OCI-LY3 (cell line): ENCODE results near the gene PRR14L.

Experiments used
- CTCF ChIP-seq: fragments of 200-600, 300-600 bp; sonication (generic); IDR thresholded peaks from 2 replicates; pipeline ENCODE4 v1.5.1; 2014; ENCODE audit warnings: antibody characterized with exemption, low read length, low read depth
- EZH2phosphoT487 ChIP-seq: fragments of 200-600 bp; shearing (Covaris generic); IDR thresholded peaks from 2 replicates; pipeline ENCODE4 v1.6.1; 2018; ENCODE audit warnings: antibody characterized with exemption, mixed run types, low read depth

DNA sequence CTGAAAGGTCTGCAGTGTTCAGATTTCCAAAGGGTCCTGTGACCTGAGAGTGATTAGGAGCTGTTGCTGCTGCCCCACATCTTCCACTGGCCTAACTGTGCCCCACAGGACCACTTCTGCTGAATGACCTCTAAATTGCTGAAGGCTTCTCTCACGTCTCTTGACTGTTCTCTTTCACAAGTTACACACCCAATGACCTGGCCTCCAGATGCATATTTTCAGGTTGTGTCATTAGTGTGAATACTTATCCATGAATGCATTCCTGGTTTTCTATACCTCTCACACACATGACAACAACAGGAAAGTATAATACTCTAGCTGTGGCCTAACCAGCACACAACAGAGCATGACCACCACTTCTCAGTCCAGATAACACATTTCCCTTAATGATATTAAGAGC lies 15.4 kb downstream of the PRR14L start:
- TF ChIP-seq CTCF (no peak), EZH2phosphoT487 (no peak)
